K562 (cell line): ENCODE measurements around the gene PPP1R10. TPM values are rescaled to one million over a fixed set of nuclear protein-coding genes. Genes with fewer than 3 reads are reported as not detected.

Source experiments
- BHLHE40 ChIP-seq: IDR thresholded peaks from 2 replicates; pipeline ENCODE4 v1.6.1; 2011; ENCODE audit warnings: low read length, improper control_type of control experiment
- CREB3 ChIP-seq: fragments of 450-650 bp; conservative IDR thresholded peaks from 2 replicates; pipeline ENCODE4 v1.6.1; 2016; ENCODE audit warnings: missing genetic modification characterization, low read depth, mild to moderate bottlenecking, missing compliant biosample characterization, moderate library complexity
- CREB3L1 ChIP-seq: fragments of 450-650 bp; IDR thresholded peaks from 2 replicates; pipeline ENCODE4 v1.6.1; 2014; ENCODE audit warnings: low read depth, mild to moderate bottlenecking, moderate library complexity, borderline replicate concordance
- E2F3 ChIP-seq: fragments of 250-450 bp; sonication (Bioruptor Pico); IDR thresholded peaks from 2 replicates; pipeline ENCODE4 v1.4.0; 2020; ENCODE audit warnings: mild to moderate bottlenecking
- GTF2B ChIP-seq: IDR thresholded peaks from 2 replicates; pipeline ENCODE4 v1.6.1; 2011; ENCODE audit not compliant: insufficient read length; ENCODE audit errors: extremely low read depth
- HMG20A ChIP-seq: fragments of 450-650 bp; formaldehyde crosslinking; conservative IDR thresholded peaks from 2 replicates; pipeline ENCODE4 v1.4.0; 2020; ENCODE audit warnings: mild to moderate bottlenecking, mixed read lengths
- HMG20B ChIP-seq: fragments of 250-450 bp; sonication (Bioruptor Pico); IDR thresholded peaks from 2 replicates; pipeline ENCODE4 v1.5.0; 2021; ENCODE audit warnings: mild to moderate bottlenecking
- KAT7 ChIP-seq: sonication (generic); formaldehyde crosslinking; IDR thresholded peaks from 2 replicates; pipeline ENCODE4 v1.8.0; 2022; ENCODE audit warnings: missing genetic modification reagents, mild to moderate bottlenecking, borderline replicate concordance
- MEF2D ChIP-seq: conservative IDR thresholded peaks from 2 replicates; pipeline ENCODE4 v1.6.1; 2016; ENCODE audit warnings: low read depth, missing genetic modification characterization, missing compliant biosample characterization
- MEIS2 ChIP-seq: fragments of 450-650 bp; IDR thresholded peaks from 2 replicates; pipeline ENCODE4 v1.6.1; 2014; ENCODE audit warnings: mild to moderate bottlenecking; ENCODE audit not compliant: partially characterized antibody
- PREB ChIP-seq: sonication (generic); formaldehyde crosslinking; IDR thresholded peaks from 2 replicates; pipeline ENCODE4 v1.8.1; 2023; ENCODE audit warnings: mild to moderate bottlenecking, missing genetic modification reagents
- PTTG1 ChIP-seq: fragments of 450-650 bp; IDR thresholded peaks from 2 replicates; pipeline ENCODE4 v1.6.1; 2016; ENCODE audit warnings: low read depth, mild to moderate bottlenecking, missing genetic modification characterization, missing compliant biosample characterization
- SAFB2 ChIP-seq: fragments of 200-400 bp; formaldehyde crosslinking; IDR thresholded peaks from 2 replicates; pipeline ENCODE4 v1.6.1; 2018; ENCODE audit warnings: borderline replicate concordance, low read length, low read depth, moderate library complexity; ENCODE audit not compliant: severe bottlenecking
- SLC30A9 ChIP-seq: fragments of 250-450 bp; sonication (Bioruptor Pico); IDR thresholded peaks from 2 replicates; pipeline ENCODE4 v1.8.0; 2022; ENCODE audit warnings: mild to moderate bottlenecking, moderate library complexity
- SNRNP70 ChIP-seq: fragments of 200-400 bp; formaldehyde crosslinking; optimal IDR thresholded peaks from 2 replicates; pipeline ENCODE3; 2017; ENCODE audit warnings: low read depth, low read length
- STAT5B ChIP-seq: fragments of 250-450 bp; sonication (Bioruptor Pico); IDR thresholded peaks from 2 replicates; pipeline ENCODE4 v1.8.0; 2021; ENCODE audit warnings: mild to moderate bottlenecking, inconsistent platforms
- TAF1 ChIP-seq: IDR thresholded peaks from 2 replicates; pipeline ENCODE4 v1.6.1; 2011; ENCODE audit warnings: mild to moderate bottlenecking, low read length, moderate library complexity; ENCODE audit not compliant: insufficient read depth, control insufficient read depth, severe bottlenecking; ENCODE audit errors: extremely low read depth
- U2AF2 ChIP-seq: fragments of 200-400 bp; formaldehyde crosslinking; optimal IDR thresholded peaks from 2 replicates; pipeline ENCODE3; 2017; ENCODE audit warnings: low read depth, mild to moderate bottlenecking, low read length
- ZBTB33 ChIP-seq: sonication (generic); formaldehyde crosslinking; IDR thresholded peaks from 2 replicates; pipeline ENCODE4 v1.8.1; 2023; ENCODE audit warnings: mild to moderate bottlenecking, missing genetic modification reagents
- ZNF444 ChIP-seq: fragments of 250-450 bp; sonication (Bioruptor Pico); IDR thresholded peaks from 2 replicates; pipeline ENCODE4 v1.4.0; 2020; ENCODE audit warnings: mild to moderate bottlenecking, moderate library complexity
- ZNF57 ChIP-seq: fragments of 450-650 bp; formaldehyde crosslinking; IDR thresholded peaks from 2 replicates; pipeline ENCODE4 v1.4.0; 2020; ENCODE audit warnings: mild to moderate bottlenecking, moderate library complexity
- ZNF699 ChIP-seq: fragments of 250-450 bp; sonication (Bioruptor Pico); IDR thresholded peaks from 2 replicates; pipeline ENCODE4 v1.8.0; 2021; ENCODE audit warnings: mild to moderate bottlenecking, moderate library complexity; ENCODE audit not compliant: insufficient replicate concordance
- polyA plus RNA-seq, 8 experiments: library from polyadenylated mRNA; depleted of rRNA in 4 of 8; stranded (reverse) in 5 of 8; unstranded in 3 of 8; fragments of >200 nt; fragmentation: Nextera tagmentation in 2 of 8; fragmentation: Illumina TruSeq in 1 of 8; extraction: Ambion mirVana in 2 of 8; extraction: Trizol in 1 of 8; gene quantifications; 2 replicates each; pipeline versions ENCODE4 v1.2.1 to v1.2.3, GENCODE V29; 2011 to 2014; ENCODE audit warnings: inconsistent platforms in 1 of 8, missing spikeins in 1 of 8
- total RNA-seq, 7 experiments: library from RNA; depleted of rRNA in 6 of 7; stranded (reverse); fragments of >200 nt in 6 of 7; fragmentation: Illumina TruSeq in 2 of 7; extraction: Trizol in 2 of 7; gene quantifications; 2 replicates each; pipeline versions ENCODE4 v1.2.1 to v1.2.3, GENCODE V29; 2011 to 2021; ENCODE audit warnings: low replicate concordance in 1 of 7

Gene PPP1R10
- total and polyA plus RNA-seq, 9 of the 15 experiments (the other 6 are each of a cell fraction or from before 2014, with no cell fraction given) = 14.1 to 65.5 (median 32.6) TPM

GRCh38 chr6:30617565-30618269, 674 bp upstream of the PPP1R10 start, which contains the start of gene MRPS18B (continued):
- TF ChIP-seq GTF2B = peak; percentile 75
- TF ChIP-seq ZNF444 (CRISPR knock-in tag) = no peak
- peak; percentile 67; the same call in 1 of the 2 replicates for TF ChIP-seq CREB3L1
- TF ChIP-seq CREB3 (tag) = peak; percentile 76; the same call in 1 of the 2 replicates
- no peak for TF ChIP-seq ZNF57 (CRISPR knock-in tag)
- no peak for TF ChIP-seq PREB (CRISPR knock-in tag)
- TF ChIP-seq E2F3 (CRISPR knock-in tag) = peak; percentile 86
- TF ChIP-seq U2AF2 = no peak
- peak; percentile 32; the same call in 1 of the 2 replicates for TF ChIP-seq ZBTB33 (CRISPR knock-in tag)
- no peak for TF ChIP-seq MEF2D (tag)
- TF ChIP-seq SNRNP70 = no peak
- no peak for TF ChIP-seq KAT7 (CRISPR knock-in tag)
- TF ChIP-seq ZNF699 (CRISPR knock-in tag) = no peak
- TF ChIP-seq MEIS2 = peak; percentile 81
- TF ChIP-seq SAFB2 = no peak
- no peak for TF ChIP-seq PTTG1
- no peak for TF ChIP-seq SLC30A9 (CRISPR knock-in tag)
- TF ChIP-seq STAT5B = no peak
- no peak for TF ChIP-seq BHLHE40
- 0 out of 2 replicates have a peak, but pooled peaks have one; percentile 21 for TF ChIP-seq HMG20A (CRISPR knock-in tag)
- TF ChIP-seq HMG20B (CRISPR knock-in tag) = no peak
- TF ChIP-seq TAF1 = peak; percentile 99
